ENCODE data around the gene ANO2.

ANO2 gene

DNA sequence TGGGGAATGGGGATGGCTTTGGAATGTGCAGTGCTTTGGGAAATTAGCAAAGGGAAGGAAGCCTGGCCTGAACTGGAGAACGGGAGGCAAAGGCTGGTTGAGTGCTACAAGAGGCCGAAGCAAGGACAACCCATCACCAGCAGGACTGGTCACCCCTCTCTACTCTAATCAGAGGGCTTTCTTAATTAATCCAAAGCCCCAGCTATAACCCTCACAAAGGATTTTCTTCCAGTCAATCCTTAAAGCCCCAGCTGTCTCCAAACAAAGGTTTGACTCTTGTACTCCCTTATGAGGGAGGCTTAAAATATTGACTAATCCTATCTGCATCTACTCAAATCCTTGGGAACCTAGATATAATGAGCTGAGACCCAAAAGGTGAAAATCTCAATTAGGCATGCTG is 256.8 kb downstream of the ANO2 start:
- Histone ChIP-seq H3K9me3 (ENCODE audit: insufficient read depth, low read length) (no peaks in the 10 kb centered on the region), H3K79me2 (ENCODE audit: low read length) (no peaks in the 10 kb centered on the region), H2AFZ (ENCODE audit: low read depth, low read length) (no peak overlapping the region), H3K27me3 (ENCODE audit: low read depth, low read length) (no peaks in the 10 kb centered on the region), H4K20me1 (ENCODE audit: insufficient read depth, low read length) (no peaks in the 10 kb centered on the region), H3K27ac (ENCODE audit: low read length) (no peak overlapping the region), H3K4me3 (ENCODE audit: low read length) (no peak overlapping the region), H3K9ac (ENCODE audit: low read length) (no peak overlapping the region), H3K4me2 (ENCODE audit: low read length) (no peak overlapping the region), H3K36me3 (replicated peaks; ENCODE audit: low read depth, low read length) (no peaks in the 10 kb centered on the region), H3K4me1 (ENCODE audit: low read length) (no peaks in the 10 kb centered on the region)
- no peak for TF ChIP-seq EZH2phosphoT487 (IDR thresholded peaks at IDR 0.05; ENCODE audit: low read depth)
- TF ChIP-seq, protein P1, sequence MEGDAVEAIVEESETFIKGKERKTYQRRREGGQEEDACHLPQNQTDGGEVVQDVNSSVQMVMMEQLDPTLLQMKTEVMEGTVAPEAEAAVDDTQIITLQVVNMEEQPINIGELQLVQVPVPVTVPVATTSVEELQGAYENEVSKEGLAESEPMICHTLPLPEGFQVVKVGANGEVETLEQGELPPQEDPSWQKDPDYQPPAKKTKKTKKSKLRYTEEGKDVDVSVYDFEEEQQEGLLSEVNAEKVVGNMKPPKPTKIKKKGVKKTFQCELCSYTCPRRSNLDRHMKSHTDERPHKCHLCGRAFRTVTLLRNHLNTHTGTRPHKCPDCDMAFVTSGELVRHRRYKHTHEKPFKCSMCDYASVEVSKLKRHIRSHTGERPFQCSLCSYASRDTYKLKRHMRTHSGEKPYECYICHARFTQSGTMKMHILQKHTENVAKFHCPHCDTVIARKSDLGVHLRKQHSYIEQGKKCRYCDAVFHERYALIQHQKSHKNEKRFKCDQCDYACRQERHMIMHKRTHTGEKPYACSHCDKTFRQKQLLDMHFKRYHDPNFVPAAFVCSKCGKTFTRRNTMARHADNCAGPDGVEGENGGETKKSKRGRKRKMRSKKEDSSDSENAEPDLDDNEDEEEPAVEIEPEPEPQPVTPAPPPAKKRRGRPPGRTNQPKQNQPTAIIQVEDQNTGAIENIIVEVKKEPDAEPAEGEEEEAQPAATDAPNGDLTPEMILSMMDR (IDR thresholded peaks at IDR 0.05; ENCODE audit: low read depth, low read length) = no peak

DNA sequence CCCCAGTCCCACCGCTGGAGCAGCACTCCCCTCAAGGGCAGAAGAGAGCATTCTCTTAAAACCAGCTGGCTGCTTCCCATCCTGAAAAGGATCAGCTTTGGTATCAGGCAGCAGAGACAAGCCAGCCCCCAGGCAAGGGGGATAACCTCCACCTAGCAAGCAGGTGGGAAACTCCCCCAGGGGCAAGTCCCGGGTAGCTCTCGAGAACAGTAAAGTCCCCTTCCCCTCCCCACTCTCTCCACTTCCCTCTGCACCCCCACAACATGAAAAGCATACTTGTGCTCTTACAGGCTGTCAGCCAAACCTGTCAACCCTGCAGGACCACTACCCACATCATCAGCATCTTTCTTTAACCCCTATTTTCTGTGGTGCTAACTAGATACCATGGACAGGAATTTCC is 259.1 kb downstream of the ANO2 start:
- no peak for TF ChIP-seq EZH2phosphoT487 (IDR thresholded peaks at IDR 0.05; ENCODE audit: low read depth)
- TF ChIP-seq, protein P1 (IDR thresholded peaks at IDR 0.05; ENCODE audit: low read depth, low read length) = no peak
- Histone ChIP-seq H3K9me3 (ENCODE audit: insufficient read depth, low read length) (no peaks in the 10 kb centered on the region), H3K4me2 (ENCODE audit: low read length) (no peak overlapping the region), H3K4me1 (ENCODE audit: low read length) (no peaks in the 10 kb centered on the region), H3K36me3 (replicated peaks; ENCODE audit: low read depth, low read length) (no peaks in the 10 kb centered on the region), H3K9ac (ENCODE audit: low read length) (no peak overlapping the region), H3K27me3 (ENCODE audit: low read depth, low read length) (0 out of 2 replicates have a peak, but pooled peaks cover 4% of the 10 kb centered on the region), H3K4me3 (ENCODE audit: low read length) (no peak overlapping the region), H3K27ac (ENCODE audit: low read length) (no peak overlapping the region), H3K79me2 (ENCODE audit: low read length) (no peaks in the 10 kb centered on the region), H4K20me1 (ENCODE audit: insufficient read depth, low read length) (no peaks in the 10 kb centered on the region), H2AFZ (ENCODE audit: low read depth, low read length) (no peak overlapping the region)

DNA sequence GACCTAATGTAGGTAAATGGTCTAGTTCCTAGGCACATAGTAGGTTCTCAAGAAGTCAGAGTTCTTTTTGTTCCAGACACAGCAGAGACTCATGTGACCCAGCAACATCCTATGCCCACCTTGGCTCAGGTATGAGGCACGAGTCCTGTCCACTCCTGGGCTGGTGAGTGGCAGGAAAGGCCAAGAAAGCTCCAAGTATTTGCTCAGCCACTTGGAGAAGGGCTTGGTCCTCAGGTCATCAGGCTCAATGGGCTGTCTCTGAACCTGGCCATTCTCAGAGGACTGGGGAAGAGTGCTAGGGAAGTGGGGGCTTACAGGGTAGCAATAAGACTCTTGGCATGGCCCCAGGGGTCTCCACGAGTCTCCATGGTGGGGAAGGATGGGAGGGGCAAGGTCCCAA is 260.1 kb downstream of the ANO2 start:
- no peaks in the 10 kb centered on the region for H3K4me1 ChIP-seq (ENCODE audit: low read length)

DNA sequence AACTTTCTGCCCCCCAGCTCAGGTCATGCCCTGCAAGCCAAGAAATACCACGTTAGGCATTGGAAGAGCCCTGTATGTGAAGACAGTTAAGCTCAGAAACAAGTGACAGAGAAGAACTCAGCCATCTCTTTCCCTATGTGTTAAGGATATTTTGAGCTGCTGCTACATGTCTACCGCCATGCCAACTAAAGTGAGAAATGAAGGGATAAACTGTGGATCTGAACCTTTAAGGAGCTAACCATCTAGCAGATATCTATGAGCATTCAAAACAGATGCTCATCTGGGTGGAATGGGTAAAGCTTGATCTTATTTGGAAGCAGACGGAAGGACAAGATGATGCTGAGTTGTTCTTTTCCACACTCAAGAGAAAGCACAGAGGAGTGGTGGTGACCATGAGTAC is 262.5 kb downstream of the ANO2 start:
- no peak overlapping the region for H3K9ac ChIP-seq (ENCODE audit: low read length)
- no peaks in the 10 kb centered on the region for H3K79me2 ChIP-seq (ENCODE audit: low read length)
- no peaks in the 10 kb centered on the region for H3K9me3 ChIP-seq (ENCODE audit: insufficient read depth, low read length)
- TF ChIP-seq, protein P1 (IDR thresholded peaks at IDR 0.05; ENCODE audit: low read depth, low read length) = no peak
- TF ChIP-seq EZH2phosphoT487 (IDR thresholded peaks at IDR 0.05; ENCODE audit: low read depth) = no peak
- H3K27ac ChIP-seq (ENCODE audit: low read length) = no peak overlapping the region
- no peak overlapping the region for H2AFZ ChIP-seq (ENCODE audit: low read depth, low read length)
- no peak overlapping the region for H3K4me2 ChIP-seq (ENCODE audit: low read length)
- no peak overlapping the region for H3K4me3 ChIP-seq (ENCODE audit: low read length)
- no peaks in the 10 kb centered on the region for H4K20me1 ChIP-seq (ENCODE audit: insufficient read depth, low read length)
- no peaks in the 10 kb centered on the region for H3K4me1 ChIP-seq (ENCODE audit: low read length)
- no peaks in the 10 kb centered on the region for H3K36me3 ChIP-seq (replicated peaks; ENCODE audit: low read depth, low read length)
- H3K27me3 ChIP-seq (ENCODE audit: low read depth, low read length) = peaks cover 19% of the 10 kb centered on the region

More for the DNA sequence above, 260.1 kb downstream of the ANO2 start:
- Histone ChIP-seq H2AFZ (ENCODE audit: low read depth, low read length) (no peak overlapping the region), H4K20me1 (ENCODE audit: insufficient read depth, low read length) (no peaks in the 10 kb centered on the region), H3K36me3 (replicated peaks; ENCODE audit: low read depth, low read length) (no peaks in the 10 kb centered on the region), H3K27ac (ENCODE audit: low read length) (no peak overlapping the region), H3K4me2 (ENCODE audit: low read length) (no peak overlapping the region), H3K9ac (ENCODE audit: low read length) (no peak overlapping the region), H3K27me3 (ENCODE audit: low read depth, low read length) (0 out of 2 replicates have a peak, but pooled peaks cover 12% of the 10 kb centered on the region), H3K79me2 (ENCODE audit: low read length) (no peaks in the 10 kb centered on the region), H3K9me3 (ENCODE audit: insufficient read depth, low read length) (no peaks in the 10 kb centered on the region), H3K4me3 (ENCODE audit: low read length) (no peak overlapping the region)
- TF ChIP-seq, protein P1 (IDR thresholded peaks at IDR 0.05; ENCODE audit: low read depth, low read length) = no peak
- no peak for TF ChIP-seq EZH2phosphoT487 (IDR thresholded peaks at IDR 0.05; ENCODE audit: low read depth)
